ENCODE data around the gene WNT10A.

GRCh38 chr2:218891275-218892135, 10.9 kb downstream of the WNT10A start:
- TF ChIP-seq CTCF (conservative IDR thresholded peaks at IDR 0.05; ENCODE audit: low read length) = no peak
- no peak for TF ChIP-seq EZH2phosphoT487 (IDR thresholded peaks at IDR 0.05; ENCODE audit: borderline replicate concordance)
